IMR-90 (cell line): ENCODE data around the gene HLA-DOB.

Source experiments
- BHLHE40 ChIP-seq: fragments of 150-350 bp; IDR thresholded peaks from 2 replicates; pipeline ENCODE4 v1.6.1; 2016; ENCODE audit warnings: mild to moderate bottlenecking, low read depth, low read length
- CHD1 ChIP-seq: IDR thresholded peaks from 2 replicates; pipeline ENCODE4 v1.6.1; 2012; ENCODE audit warnings: low read depth, low read length, improper control_type of control experiment

DNA sequence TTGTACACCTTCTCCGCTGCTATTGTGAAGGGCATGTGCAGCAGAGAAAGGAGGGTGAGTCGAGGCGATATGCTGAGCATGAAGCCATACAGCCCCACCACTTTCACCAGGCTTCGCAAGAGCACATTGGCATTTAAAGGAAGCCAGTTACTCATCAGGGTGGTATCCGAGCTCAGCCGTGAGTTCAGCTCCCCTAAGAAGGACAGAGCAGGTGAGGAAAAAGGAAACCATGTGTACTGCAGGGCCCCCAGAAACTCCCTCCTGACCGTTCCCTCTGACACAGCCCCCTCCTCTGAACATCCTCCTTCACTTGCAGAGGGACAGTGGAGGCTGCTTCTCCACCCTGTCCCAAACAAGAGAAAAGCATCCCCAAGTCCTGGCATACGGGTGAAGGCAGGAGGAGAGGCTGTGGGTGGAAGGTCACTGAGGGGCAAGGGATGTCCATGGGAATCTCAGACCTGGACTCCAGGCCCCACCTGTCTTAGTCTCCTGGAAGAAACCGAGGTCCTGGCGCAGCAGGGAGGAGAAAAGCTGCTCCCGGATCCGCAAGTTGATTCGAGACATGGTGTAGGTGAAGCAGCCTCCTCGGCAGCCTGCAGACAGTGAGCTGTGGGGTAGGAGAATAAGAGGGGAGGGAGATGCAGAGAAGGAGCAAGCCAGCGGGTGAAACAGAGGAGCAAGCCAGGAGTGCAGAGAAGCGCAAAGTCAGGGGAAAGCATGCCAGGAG, 18.5 kb upstream of the HLA-DOB start:
- no peak for TF ChIP-seq CHD1
- TF ChIP-seq BHLHE40 = no peak
